GM21526 (cell line): ENCODE measurements around the gene MINDY4B.

Experiments used
- ATAC-seq: cut with Tn5 transposase; IDR thresholded peaks from one replicate; pipeline ENCODE4 v1.9.1; 2021; ENCODE audit warnings: moderate library complexity; ENCODE audit not compliant: unreplicated experiment, low FRiP score

MINDY4B gene

DNA sequence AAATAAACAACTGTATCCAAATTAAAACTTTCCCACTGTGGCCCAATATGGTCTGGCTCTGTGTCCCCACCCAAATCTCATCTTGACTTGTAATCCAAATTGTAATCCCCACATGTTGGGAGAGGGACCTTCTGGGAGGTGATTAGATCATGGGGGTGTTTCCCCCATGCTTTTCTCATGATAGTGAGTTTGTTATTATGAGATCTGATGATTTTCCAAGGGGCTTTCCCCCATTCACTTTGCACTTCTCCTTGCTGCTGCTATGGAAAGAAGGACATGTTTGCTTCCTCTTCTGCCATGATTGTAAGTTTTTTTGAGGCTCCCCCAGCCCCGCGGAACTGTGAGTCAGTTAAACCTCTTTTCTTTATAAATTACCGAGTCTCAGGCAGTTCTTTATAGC, 55.0 kb downstream of the MINDY4B start:
- no peak for ATAC-seq

DNA sequence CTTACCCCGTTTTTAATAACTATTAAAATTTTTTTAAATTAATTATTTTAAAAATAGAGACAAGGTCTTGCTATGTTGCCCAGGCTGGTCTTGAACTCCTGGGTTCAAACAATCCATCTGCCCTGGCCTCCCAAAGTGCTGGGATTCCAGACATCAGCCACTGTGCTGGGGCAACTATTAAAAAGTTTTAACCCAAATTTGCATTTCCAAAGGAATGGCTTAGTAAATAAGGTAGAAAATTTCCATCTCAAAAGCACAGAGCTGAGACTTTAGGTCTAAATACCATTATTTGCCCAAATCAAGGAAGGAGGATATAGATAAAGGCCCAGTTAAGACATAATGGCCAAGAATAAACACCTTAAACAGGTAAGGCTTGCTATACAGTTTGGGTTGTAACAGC, 56.4 kb downstream of the MINDY4B start:
- ATAC-seq: no peak

DNA sequence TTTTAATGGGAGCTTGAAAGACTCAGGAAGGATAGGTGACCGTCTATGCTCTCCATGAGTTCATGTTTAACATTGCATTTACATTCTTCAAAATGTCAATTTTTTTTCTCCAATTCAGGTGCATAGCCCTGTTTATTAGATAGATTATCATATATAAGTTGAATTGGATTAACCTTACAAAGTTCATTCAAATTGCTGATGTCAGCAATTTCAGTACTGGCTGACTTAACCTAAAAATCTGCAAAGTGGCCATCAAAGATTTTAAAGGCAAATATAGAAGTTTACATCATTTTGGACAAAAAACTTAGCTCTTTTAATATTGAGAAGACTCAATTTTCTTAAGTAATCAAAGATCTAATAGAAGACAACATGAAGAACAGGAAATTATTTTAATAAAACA, 57.8 kb downstream of the MINDY4B start:
- ATAC-seq: no peak

DNA sequence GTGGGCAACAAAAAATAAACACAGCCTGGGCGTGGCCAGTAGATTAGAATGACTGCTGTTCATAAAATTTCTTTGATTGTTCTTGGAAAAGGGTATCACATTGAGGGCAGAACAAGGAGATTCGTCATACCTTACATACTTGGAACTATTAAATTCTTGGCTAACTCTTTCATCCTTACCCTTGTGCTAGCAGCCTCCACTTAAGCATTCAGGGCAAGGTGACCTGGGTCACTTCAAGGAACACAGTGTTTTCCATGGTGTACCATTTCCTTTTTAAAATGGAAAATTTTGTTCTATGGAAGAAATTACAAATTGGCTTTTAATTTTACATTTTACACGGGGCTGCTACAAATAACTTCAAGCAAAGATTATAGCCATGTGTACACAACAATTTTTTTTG, 60.8 kb downstream of the MINDY4B start:
- ATAC-seq: no peak

DNA sequence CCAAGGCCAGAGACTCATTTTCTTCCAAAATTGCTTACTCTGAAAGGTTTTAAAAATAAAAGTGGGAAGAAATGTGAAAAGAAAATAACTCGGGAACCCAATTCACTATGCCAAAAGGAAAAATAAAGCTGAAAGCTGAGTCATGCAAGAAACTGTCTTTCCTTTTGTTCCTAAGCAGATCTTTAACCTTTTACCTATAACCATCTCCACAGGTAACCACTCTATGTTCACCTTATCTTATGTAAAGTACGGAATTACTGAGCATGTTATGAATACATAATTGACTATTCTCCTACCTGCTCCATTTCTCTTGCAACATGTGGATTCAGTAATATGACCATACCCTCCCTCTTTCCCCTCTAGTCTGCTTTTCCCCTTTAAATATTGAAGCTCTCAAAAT, 62.0 kb downstream of the MINDY4B start:
- no peak for ATAC-seq

DNA sequence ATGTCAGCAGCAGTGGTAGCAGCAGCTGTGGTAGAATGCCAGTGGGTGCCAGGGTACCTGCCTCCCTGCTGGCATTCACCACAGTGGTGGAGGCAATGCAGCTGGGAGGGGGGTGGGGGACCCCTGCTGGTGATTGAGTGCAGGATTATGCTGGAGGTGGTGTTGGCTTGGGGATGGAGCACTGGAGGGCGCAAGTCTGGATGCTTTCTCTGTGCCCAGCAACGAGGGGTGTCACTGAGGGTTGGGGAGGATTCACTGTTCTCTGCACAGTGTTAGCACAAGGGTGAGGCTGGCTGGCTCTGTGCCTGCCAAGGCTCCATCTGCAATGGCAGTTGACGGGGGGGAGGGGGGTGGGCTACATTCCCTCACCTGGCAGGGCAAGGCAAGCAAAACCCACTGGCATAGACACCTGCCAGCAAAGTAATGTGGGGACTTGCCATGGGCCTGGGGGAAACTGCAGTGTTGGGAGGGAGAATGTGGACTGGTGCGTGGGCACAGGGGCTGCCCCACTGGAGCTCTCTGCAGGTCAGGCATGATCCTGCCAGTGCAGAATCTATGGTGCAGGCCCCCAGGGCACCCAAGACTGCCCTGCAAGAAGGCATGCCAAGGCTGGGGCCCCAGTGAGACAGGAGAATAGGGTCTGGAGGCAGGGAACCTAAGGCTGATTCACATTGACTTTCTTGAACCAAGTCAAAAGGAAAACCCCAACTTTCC, 64.3 kb downstream of the MINDY4B start:
- ATAC-seq: no peak

DNA sequence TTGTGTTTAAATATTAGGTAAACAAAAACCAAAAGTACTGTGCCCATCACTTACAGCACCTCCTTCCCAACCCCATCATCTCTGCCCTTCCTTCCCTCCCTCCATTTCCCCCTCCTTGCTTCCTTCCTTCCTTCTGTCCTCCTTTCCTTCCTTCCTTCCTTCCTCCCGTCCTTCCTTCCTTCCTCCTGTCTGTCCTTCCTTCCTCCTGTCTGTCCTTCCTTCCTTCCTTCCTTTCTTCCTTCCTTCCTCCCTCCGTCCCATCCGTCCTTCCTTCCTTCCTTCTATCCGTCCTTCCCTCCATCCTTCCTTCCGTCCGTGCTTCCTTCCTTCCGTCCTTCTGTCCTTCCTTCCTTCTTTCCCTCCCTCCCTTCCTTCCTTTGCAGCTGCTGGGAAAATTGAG, 74.5 kb downstream of the MINDY4B start:
- ATAC-seq: no peak

DNA sequence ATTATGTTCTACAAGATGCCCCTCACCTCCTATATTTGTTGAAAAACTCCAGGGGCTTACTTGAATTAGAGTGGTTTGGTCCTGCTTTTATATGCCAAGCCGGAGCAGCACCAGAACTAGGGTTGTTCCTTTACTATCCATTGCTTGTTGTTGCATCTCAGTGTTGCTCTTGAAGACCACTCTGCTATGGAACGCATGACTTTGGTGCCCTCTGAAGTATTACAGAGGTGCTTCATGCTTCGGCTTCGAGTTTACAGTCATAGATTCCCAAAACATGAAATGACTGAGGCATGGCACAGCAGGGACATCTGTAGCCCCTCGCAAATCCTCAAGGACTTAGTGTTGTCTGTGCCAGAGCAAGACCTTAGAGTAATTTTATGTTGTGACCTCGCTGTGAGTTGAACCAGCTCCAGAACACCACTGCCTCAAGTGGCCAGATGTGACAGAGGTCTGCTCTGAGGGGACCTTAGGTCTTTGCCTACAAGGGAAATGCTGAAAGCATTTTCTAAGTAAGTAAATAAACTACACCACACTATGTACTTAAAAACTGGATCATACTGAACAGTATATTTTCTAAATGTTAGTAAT, 75.1 kb downstream of the MINDY4B start:
- no peak for ATAC-seq

DNA sequence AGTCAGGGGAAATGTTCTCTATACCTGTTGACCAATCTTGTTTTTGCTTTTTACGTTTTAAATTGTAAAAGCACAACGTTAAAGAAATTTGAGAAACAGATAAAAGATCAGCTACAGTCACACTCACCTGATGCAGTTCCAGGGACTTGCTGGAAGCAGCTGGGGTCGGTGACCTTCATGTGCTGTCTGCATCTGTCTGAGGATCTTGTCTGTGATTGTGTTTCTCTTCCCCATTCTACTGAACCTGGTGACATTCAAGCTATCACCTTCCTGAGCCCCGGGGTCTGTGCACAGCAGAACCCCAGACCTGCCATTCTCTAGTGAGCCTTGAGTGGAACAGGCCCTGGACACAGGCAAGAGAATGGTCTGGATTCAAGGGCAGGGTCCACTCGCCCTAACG, 75.8 kb downstream of the MINDY4B start:
- ATAC-seq: no peak

DNA sequence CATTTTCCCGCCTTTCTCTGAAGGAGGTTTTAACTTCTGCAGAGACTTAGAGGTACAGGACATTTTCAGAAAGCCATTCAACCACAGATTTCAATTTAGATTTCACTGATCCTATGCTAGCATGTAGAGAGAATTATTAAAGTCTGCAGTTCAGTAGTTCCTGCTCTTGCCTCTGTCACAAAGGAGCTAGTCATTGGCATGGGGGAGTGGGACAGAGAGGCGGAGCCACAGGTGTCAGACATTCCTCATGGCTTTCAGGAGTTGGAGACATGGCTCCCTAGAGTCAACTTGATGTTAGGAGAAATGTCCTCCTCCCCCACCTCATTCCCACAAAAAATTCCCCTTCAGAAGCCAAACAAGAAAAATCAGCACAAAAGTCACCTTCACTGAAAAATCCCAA, 76.2 kb downstream of the MINDY4B start:
- ATAC-seq: no peak

DNA sequence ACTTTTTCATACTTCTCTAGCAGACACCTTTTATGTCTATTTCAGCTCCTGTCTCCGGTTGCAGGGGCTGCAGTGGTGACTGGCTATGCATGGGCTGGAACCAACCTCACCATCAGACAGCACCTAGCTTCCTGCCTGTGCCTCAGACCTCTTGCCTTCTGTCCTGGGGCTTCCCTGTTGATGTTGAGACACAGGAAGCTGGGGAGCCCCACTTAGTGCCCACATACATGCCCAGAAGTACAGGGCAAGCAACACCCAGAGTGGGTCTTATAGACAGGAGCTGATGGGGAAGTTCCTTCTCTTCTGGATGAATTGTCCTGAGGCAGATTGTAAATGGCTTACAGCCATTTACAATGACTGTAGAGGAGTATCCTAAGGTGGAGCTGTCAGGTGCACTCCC, 77.0 kb downstream of the MINDY4B start:
- ATAC-seq: no peak

DNA sequence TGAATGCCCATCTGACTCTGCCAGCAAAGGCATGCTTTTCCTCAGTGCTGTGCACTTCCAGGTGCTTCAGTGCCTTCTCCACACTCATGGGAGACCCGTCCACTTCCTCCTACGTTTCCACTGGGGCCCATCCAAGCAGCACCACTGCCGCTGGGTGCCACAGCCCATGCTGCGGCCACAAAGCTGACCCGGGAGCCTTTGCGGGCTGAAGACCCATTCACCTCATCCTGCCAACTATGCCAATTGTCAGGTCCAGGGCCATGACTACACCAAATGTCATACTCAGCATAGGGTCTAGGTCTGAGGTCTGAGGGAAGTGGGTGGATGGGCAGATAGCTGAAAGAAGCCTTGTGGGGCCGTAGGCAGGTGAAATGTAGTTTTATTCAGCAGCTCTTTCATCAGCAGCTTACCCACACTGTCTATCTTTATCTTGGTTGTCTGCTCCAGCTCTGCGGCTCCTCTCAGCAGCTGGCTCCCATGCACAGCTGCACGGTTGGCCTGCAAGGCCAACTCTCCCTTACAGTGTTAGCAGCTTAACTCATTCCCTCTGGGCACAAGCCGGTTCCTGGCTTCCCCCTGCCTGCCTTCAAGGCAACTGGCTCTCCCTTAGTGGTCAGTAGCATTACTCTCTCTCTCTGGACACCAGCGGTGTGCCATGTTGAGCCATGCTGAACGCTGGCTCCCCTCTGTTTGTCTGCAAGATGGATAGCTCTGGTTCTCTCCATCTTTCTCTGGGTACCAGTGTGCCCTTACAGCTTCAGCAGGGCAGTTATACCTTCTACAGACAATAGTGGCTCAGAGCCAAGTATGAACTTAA, 78.6 kb downstream of the MINDY4B start:
- no peak for ATAC-seq

DNA sequence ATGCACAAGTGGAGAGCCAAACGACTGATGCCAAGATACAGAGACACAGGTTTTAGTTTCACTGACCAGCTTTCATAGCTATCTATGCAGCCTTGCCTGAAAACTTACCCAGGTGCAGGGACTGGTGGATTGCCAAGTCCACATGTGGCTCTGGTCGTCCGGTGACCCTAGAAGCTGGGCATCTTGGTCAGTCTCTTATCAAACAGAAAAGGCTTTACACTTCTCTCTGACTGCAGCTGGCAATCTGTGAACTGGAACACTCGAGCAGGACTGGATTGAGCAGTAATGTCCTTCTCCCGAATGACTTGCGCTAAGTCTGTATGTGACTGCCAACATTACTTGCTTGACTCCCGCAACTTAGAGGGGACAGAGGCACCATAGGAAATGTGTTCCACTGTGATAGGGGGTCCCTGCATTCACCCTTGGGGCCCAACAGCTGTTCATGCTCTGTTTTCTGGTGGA, 79.3 kb downstream of the MINDY4B start:
- ATAC-seq: no peak

DNA sequence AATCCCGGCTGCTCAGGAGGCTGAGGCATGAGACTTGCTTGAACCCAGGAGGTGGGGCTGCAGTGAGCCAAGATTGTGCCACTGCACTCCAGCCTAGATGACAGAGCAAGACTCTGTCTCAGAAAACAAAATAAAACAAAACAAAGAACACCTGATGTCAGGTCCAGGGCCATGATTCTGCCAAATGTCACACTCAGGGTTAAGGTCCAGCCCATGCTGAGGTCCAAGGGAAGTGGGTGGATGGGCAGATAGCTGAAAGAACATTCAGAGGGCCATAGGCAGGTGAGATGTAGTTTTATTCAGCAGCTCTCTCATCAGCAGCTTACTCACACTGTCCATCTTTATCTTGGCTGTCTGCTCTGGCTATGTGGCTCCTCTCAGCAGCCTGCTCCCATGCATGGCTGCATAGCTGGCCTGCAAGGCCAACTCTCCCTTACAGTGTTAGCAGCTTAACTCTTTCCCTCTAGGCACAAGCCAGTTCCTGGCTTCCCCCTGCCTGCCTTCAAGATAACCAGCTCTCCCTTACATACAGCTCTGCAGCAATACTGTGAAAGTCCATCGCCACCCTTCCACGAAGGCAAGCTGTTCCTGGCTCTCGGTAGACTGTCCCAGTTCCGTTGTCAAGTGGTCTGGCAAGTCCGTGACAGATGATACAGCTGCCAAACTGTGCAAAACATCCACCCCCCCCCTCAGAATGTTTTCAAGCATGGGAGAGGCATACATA, 79.9 kb downstream of the MINDY4B start:
- no peak for ATAC-seq

DNA sequence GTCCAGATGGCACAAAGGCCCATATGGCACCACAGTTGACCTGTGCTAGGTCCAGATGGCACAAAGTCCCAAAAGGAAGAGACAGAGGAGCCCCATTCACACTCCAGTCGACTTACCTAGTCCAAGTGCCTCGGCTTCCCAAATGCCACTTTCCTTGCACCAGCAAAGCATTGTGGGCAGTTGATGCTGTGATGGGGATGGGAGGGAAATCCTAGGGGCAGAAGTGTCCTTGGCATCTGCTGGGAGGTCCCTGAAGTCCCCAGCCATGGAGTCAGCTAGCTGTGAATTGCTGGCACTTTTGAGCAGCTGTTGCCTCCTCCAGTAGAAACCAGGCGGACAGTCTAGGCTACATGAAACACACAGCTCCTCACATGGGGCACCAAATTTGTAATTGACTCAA, 82.0 kb downstream of the MINDY4B start:
- ATAC-seq: no peak

DNA sequence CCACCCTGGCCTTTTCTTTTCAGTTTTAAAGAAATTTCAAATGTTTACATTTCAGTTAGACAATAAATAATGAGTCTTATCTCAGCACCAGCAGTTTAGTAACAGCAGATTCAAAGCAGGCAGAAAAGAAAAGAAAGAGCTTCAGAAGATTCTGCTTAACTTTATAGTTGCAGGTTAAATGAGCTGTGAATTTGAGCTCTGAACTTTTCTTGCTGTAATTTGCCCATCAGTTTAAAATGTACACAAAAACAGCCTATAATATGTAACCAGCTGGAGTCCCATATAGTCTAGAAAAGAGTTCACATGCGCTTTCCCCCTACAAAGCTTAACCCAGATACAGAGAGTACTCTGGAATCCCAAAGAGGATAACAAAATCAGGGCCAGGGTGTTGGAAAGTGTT, 82.6 kb downstream of the MINDY4B start:
- no peak for ATAC-seq
